Activated CD8-positive, alpha-beta T cell treated with anti-CD3 and anti-CD28 coated beads for 36 hours (primary cell): Measurements from ENCODE around the gene ZNF219. TPM values are rescaled to one million over a fixed set of nuclear protein-coding genes. Genes with fewer than 3 reads are reported as not detected.
"Not testable (repeated sequence)": the region's sequence is repeated elsewhere in the genome, so short reads cannot be mapped to it uniquely, and the experiment has no call there.

Experiments
- ATAC-seq: fragments of 200-7000 bp; cut with Tn5 transposase; one replicate; pipeline ENCODE4 v1.10.0; 2021; ENCODE audit warnings: mild to moderate bottlenecking, moderate library complexity
- CTCF ChIA-PET: fragments of 350-600 bp; sonication (Branson Sonifier 250); formaldehyde crosslinking; loops from one replicate; lab custom pipeline; 2021; ENCODE audit warnings: antibody characterized with exemption; lab: Charles Lee
- POLR2A ChIA-PET: fragments of 350-600 bp; sonication (Branson Sonifier 250); formaldehyde crosslinking; loops from one replicate; lab custom pipeline; 2021; ENCODE audit warnings: antibody characterized with exemption; lab: Charles Lee
- DNase-seq: peaks from one replicate; pipeline ENCODE4 v3.0.0-alpha.2; 2020
- H3K27ac Mint-ChIP-seq: one replicate; pipeline ENCODE4 v1.8.0; 2021; ENCODE audit warnings: mild to moderate bottlenecking, mixed read lengths
- H3K27me3 Mint-ChIP-seq: one replicate; pipeline ENCODE4 v1.8.0; 2021; ENCODE audit warnings: mixed read lengths
- H3K36me3 Mint-ChIP-seq: one replicate; pipeline ENCODE4 v1.8.0; 2021; ENCODE audit warnings: low read depth, mixed read lengths
- H3K4me1 Mint-ChIP-seq: one replicate; pipeline ENCODE4 v1.8.0; 2021; ENCODE audit warnings: low read depth, mixed read lengths
- H3K4me3 Mint-ChIP-seq: one replicate; pipeline ENCODE4 v1.8.0; 2021; ENCODE audit warnings: mild to moderate bottlenecking, moderate library complexity, mixed read lengths
- H3K9me3 Mint-ChIP-seq: one replicate; pipeline ENCODE4 v1.8.0; 2021; ENCODE audit warnings: mixed read lengths
- intact Hi-C: fragments of 100-400 bp; cut with micrococcal nuclease; formaldehyde crosslinking; loops from one replicate; pipeline ENCODE4 v1.10.0; 2022
- total RNA-seq, 2 experiments: library from RNA; stranded (reverse); gene quantifications; one replicate each; pipeline ENCODE4 v1.2.3, GENCODE V29; 2021
- TF ChIP-seq, protein P1 (sequence below): fragments of 200-600 bp; IDR thresholded peaks from one replicate; pipeline ENCODE4 v1.8.0; 2022; ENCODE audit warnings: antibody characterized with exemption, mild to moderate bottlenecking

The ZNF219 gene
- total RNA-seq, 2 experiments from 2014 or later, result 7.2 to 8.2 TPM

GRCh38 chr14:21043387-21043973, 55.0 kb downstream of the ZNF219 start:
- TF ChIP-seq, protein P1, sequence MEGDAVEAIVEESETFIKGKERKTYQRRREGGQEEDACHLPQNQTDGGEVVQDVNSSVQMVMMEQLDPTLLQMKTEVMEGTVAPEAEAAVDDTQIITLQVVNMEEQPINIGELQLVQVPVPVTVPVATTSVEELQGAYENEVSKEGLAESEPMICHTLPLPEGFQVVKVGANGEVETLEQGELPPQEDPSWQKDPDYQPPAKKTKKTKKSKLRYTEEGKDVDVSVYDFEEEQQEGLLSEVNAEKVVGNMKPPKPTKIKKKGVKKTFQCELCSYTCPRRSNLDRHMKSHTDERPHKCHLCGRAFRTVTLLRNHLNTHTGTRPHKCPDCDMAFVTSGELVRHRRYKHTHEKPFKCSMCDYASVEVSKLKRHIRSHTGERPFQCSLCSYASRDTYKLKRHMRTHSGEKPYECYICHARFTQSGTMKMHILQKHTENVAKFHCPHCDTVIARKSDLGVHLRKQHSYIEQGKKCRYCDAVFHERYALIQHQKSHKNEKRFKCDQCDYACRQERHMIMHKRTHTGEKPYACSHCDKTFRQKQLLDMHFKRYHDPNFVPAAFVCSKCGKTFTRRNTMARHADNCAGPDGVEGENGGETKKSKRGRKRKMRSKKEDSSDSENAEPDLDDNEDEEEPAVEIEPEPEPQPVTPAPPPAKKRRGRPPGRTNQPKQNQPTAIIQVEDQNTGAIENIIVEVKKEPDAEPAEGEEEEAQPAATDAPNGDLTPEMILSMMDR, result no peak
- CTCF ChIA-PET, result interaction anchor here (0.7 to 7.0 kb wide), 9 partner anchors 10 to 72 kb away, joined by 3 to 218 read pairs (median 4); no protein-coding TSS in a partner anchor
- POLR2A ChIA-PET, result no interaction called here
- Mint-ChIP-seq H3K9me3 (no peaks in the 10 kb centered on the region), H3K4me1 (peaks cover 4% of the 10 kb centered on the region), H3K27ac (no peak overlapping the region), H3K27me3 (peaks cover 5% of the 10 kb centered on the region), H3K36me3 (no peaks in the 10 kb centered on the region), H3K4me3 (no peak overlapping the region)
- intact Hi-C loops, result no loop called here
- ATAC-seq (no peak), DNase-seq (no peak)

DNA sequence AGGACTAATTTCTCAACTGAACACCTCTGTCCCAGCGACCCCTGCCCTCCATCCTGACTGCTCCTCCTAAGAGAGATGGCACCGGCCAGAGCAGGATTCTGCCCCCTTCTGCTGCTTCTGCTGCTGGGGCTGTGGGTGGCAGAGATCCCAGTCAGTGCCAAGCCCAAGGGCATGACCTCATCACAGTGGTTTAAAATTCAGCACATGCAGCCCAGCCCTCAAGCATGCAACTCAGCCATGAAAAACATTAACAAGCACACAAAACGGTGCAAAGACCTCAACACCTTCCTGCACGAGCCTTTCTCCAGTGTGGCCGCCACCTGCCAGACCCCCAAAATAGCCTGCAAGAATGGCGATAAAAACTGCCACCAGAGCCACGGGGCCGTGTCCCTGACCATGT, 55.5 kb downstream of the ZNF219 start:
- Mint-ChIP-seq H3K4me3 (no peak overlapping the region), H3K9me3 (no peaks in the 10 kb centered on the region), H3K27ac (no peak overlapping the region), H3K4me1 (peaks cover 4% of the 10 kb centered on the region), H3K36me3 (no peaks in the 10 kb centered on the region), H3K27me3 (peaks cover 5% of the 10 kb centered on the region)
- DNase-seq (no peak), ATAC-seq (no peak)
- CTCF ChIA-PET, result interaction anchor here (0.9 to 7.0 kb wide), 6 partner anchors 10 to 72 kb away, joined by 3 to 218 read pairs (median 4); no protein-coding TSS in a partner anchor
- intact Hi-C loops, result no loop called here
- TF ChIP-seq, protein P1, result no peak
- POLR2A ChIA-PET, result no interaction called here

DNA sequence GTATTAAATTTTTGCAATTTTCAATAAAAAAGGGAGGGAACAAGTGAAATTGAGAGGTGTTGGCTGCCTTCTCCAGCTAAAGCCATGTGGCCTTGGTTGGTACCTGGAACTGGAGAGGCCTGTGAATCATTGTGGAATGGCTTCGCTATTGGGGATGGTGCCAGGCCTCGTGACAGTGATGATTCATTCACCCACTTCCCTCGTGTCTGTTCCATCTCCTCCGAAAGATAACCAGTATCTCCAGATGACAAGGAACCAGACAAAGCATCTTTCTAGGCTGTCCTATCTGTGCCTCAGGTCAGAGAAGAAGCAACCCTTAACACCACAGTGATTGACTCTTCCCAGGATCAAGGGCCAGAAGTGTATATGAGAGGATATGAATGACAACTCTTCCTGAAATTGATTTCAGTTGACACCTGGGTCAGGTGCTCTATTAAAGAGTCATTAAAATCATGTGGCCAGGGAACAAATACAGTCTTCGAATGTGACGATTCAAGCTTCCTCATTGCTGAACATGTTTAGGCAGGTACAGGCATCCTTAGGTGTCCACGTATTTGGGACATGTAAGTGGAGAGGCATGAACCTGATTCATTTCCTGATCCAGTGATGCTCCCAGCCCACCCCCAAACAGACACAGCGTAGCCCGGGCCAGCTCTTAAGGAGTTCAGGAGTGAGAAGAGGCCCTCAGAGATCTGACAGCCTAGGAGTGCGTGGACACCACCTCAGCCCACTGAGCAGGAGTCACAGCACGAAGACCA, 56.6 kb downstream of the ZNF219 start, which contains the start of gene RNASE7:
RNASE7 (plus strand) TSS at position 687 of the 758 bp plus-strand sequence. CDS start 631 bp downstream, outside the sequence.
- TF ChIP-seq, protein P1, result no peak
- CTCF ChIA-PET, result interaction anchor here (1.2 to 7.0 kb wide), 7 partner anchors 9 to 184 kb away, joined by 3 to 218 read pairs (median 4); no protein-coding TSS in a partner anchor
- DNase-seq (no peak), ATAC-seq (no peak)
- Mint-ChIP-seq H3K4me1 (peaks cover 4% of the 10 kb centered on the region), H3K27me3 (peaks cover 5% of the 10 kb centered on the region), H3K4me3 (no peak within 1 kb of the TSS), H3K27ac (no peak within 1 kb of the TSS), H3K36me3 (no peaks in the 10 kb centered on the region), H3K9me3 (no peaks in the 10 kb centered on the region)
- POLR2A ChIA-PET, result no interaction called here
- intact Hi-C loops, result no loop called here

- DNase-seq, H3K27ac Mint-ChIP-seq, H3K9me3 Mint-ChIP-seq, ATAC-seq, H3K4me1 Mint-ChIP-seq, H3K4me3 Mint-ChIP-seq, POLR2A ChIA-PET, H3K27me3 Mint-ChIP-seq, H3K36me3 Mint-ChIP-seq: not testable (repeated sequence)
- intact Hi-C loops, result loop anchor here (1.0 kb wide), 1 partner anchor 27 kb away; no protein-coding TSS in a partner anchor
- CTCF ChIA-PET, result interaction anchor here (0.9 to 7.0 kb wide), 16 partner anchors 10 to 184 kb away, joined by 3 to 218 read pairs (median 8); partner anchors contain the start of genes NDRG2, SLC39A2 and TPPP2
Measured at GRCh38 chr14:21040941-21041340, 57.5 kb downstream of the ZNF219 start.

GRCh38 chr14:21040370-21040925, 58.0 kb downstream of the ZNF219 start:
- ATAC-seq, result no peak

More at GRCh38 chr14:21040370-21040925, 58.0 kb downstream of the ZNF219 start:
- H3K4me1 Mint-ChIP-seq, result peaks cover 4% of the 10 kb centered on the region
- H3K4me3 Mint-ChIP-seq, result no peak overlapping the region
- no peaks in the 10 kb centered on the region for H3K36me3 Mint-ChIP-seq
- POLR2A ChIA-PET, result interaction anchor here (0.8 kb wide), 1 partner anchor 29 kb away, joined by 3 read pairs; no protein-coding TSS in a partner anchor
- DNase-seq, result no peak
- peaks cover 5% of the 10 kb centered on the region for H3K27me3 Mint-ChIP-seq
- intact Hi-C loops, result loop anchor here (1.0 kb wide), 1 partner anchor 26 kb away; no protein-coding TSS in a partner anchor
- CTCF ChIA-PET, result interaction anchor here (0.8 to 7.0 kb wide), 23 partner anchors 10 to 342 kb away, joined by 3 to 218 read pairs (median 5); partner anchors contain the start of genes NDRG2, SLC39A2 and TPPP2
- H3K27ac Mint-ChIP-seq, result no peak overlapping the region
- H3K9me3 Mint-ChIP-seq, result no peaks in the 10 kb centered on the region
- TF ChIP-seq, protein P1, result no peak
